ENCODE measurements around the gene KRTAP19-7. TPM values are rescaled to one million over a fixed set of nuclear protein-coding genes. Genes with fewer than 3 reads are reported as not detected.

KRTAP19-7 gene, protein sequence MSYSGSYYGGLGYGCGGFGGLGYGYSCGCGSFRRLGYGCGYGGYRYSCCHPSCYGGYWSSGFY
- not detected in 2 replicates for total RNA-seq

DNA sequence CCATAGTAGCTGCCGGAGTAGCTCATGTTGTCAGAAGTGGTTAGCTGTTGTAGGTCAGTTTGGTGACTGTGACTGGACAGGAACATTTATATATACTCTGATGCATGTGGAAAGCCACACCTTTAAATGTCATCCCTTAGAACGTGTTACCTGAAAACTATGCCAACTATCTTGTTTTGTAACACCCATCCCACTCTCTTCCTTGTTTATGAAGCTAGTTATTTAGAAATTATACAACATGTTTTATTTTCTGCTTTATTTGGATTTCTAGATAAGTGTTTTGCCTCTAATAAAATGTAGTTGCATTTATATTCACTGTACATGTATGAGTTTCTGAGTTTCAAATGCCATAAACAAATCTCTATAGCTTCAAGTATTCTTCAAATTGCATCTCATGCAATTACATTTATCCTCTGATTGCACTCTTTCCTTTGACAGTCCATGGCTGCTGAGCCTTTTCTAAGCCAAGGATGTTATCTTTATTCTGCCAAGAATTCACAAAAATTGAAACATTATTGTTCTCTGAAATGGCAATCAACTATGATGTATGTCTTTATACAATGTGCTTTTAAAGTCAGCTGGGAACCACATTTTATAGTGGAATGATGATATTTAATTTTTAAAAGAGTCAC lies at the start of gene KRTAP19-7:
KRTAP19-7 (minus strand) TSS at position 51 of the 632 bp plus-strand sequence; CDS start at position 26, 25 bp downstream.
- intact Hi-C loops (cut with micrococcal nuclease), result no loop called here
- Mint-ChIP-seq H3K9me3 (peaks cover 6% of the 10 kb centered on the region), H3K4me1 (no peaks in the 10 kb centered on the region), H3K27me3 (no peaks in the 10 kb centered on the region), H3K27ac (no peak within 1 kb of the TSS), H3K36me3 (ENCODE audit: low read depth) (no peaks in the 10 kb centered on the region), H3K4me3 (no peak within 1 kb of the TSS)
- DNase-seq (no peak), ATAC-seq (ENCODE audit: low read depth) (no peak)
- TF ChIP-seq, protein P1, sequence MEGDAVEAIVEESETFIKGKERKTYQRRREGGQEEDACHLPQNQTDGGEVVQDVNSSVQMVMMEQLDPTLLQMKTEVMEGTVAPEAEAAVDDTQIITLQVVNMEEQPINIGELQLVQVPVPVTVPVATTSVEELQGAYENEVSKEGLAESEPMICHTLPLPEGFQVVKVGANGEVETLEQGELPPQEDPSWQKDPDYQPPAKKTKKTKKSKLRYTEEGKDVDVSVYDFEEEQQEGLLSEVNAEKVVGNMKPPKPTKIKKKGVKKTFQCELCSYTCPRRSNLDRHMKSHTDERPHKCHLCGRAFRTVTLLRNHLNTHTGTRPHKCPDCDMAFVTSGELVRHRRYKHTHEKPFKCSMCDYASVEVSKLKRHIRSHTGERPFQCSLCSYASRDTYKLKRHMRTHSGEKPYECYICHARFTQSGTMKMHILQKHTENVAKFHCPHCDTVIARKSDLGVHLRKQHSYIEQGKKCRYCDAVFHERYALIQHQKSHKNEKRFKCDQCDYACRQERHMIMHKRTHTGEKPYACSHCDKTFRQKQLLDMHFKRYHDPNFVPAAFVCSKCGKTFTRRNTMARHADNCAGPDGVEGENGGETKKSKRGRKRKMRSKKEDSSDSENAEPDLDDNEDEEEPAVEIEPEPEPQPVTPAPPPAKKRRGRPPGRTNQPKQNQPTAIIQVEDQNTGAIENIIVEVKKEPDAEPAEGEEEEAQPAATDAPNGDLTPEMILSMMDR (IDR thresholded peaks at IDR 0.05), result no peak
- ChIA-PET POLR2A (no interaction called here), CTCF (no interaction called here)

DNA sequence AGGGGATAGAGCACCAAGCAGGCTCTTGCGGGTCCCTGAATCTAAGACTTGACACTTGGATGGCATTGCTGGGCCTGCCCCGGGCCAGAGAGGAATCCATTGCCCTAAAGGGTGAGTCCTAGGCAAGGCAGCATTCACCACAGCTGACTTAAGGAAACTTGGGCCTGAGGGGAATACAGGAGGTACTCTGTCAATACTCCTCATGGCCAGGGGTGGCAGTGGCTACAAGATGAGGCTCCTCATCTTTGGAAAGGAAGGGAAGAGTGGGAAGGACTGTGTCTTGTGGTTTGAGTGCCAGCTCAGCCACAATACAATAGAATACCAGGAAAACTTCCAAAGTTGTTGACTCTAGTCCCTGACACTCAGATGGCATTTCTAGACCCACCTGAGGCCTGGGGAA lies 44.9 kb upstream of the KRTAP19-7 start:
- Mint-ChIP-seq H3K4me3 (no peak overlapping the region), H3K9me3 (peaks cover 7% of the 10 kb centered on the region), H3K27ac (no peak overlapping the region), H3K27me3 (no peaks in the 10 kb centered on the region), H3K36me3 (ENCODE audit: low read depth) (no peaks in the 10 kb centered on the region), H3K4me1 (no peaks in the 10 kb centered on the region)
- ChIA-PET CTCF (no interaction called here), POLR2A (no interaction called here)
- DNase-seq (no peak), ATAC-seq (ENCODE audit: low read depth) (no peak)
- intact Hi-C loops (cut with micrococcal nuclease), result no loop called here
- TF ChIP-seq, protein P1 (IDR thresholded peaks at IDR 0.05), result no peak

DNA sequence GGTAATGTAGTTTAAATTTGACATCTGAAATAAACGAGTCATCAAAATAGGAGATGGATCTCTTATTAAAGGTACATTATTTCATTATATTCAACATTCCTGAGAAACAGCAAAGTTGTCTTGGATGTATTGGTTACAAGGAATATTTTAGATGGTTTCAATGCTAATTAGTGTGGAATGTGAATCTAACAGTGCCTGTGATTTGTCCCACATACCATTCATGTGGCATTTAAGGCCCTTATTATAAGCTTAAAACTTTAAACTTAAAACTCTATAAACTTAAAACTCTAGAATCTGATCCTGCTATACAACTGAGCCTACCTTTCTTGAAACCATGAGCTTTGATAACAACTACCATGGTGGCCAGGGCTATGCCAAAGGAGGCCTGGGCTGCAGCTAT lies 39.7 kb upstream of the KRTAP19-7 start, which contains the start of gene KRTAP22-1:
KRTAP22-1 (plus strand) TSS at position 301 of the 400 bp plus-strand sequence.
- TF ChIP-seq, protein P1 (IDR thresholded peaks at IDR 0.05), result no peak
- Mint-ChIP-seq H3K27ac (no peak within 1 kb of the TSS), H3K4me1 (no peaks in the 10 kb centered on the region), H3K27me3 (no peaks in the 10 kb centered on the region), H3K9me3 (no peaks in the 10 kb centered on the region), H3K36me3 (ENCODE audit: low read depth) (no peaks in the 10 kb centered on the region), H3K4me3 (no peak within 1 kb of the TSS)
- CTCF ChIA-PET, result no interaction called here
- DNase-seq (no peak), ATAC-seq (ENCODE audit: low read depth) (no peak)
- intact Hi-C loops (cut with micrococcal nuclease), result no loop called here
- POLR2A ChIA-PET, result no interaction called here

DNA sequence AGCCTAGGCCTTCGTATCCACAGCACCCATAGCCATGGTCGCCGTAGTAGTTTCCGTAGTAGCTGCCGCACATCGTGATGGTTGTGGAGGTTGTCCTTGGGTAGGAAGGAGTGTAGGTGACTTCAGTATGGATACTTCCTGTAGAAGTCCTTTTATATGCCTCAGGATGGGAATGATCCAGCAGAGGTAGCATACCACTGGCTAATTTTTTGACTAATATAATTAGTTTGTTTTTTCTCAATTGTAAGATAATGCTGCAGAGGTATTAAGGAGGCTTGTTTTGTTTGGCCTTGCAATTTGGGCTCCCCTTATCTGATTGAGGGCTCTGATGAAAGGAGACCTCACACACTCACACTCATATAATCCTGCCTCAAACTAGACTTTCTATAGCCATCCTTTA lies 37.7 kb upstream of the KRTAP19-7 start, which contains the start of gene KRTAP6-2:
KRTAP6-2 (minus strand) TSS at position 101 of the 400 bp plus-strand sequence; CDS start at position 73, 28 bp downstream.
- H3K27ac Mint-ChIP-seq, result no peak within 1 kb of the TSS
- no peaks in the 10 kb centered on the region for H3K36me3 Mint-ChIP-seq (ENCODE audit: low read depth)
- intact Hi-C loops (cut with micrococcal nuclease), result no loop called here
- H3K9me3 Mint-ChIP-seq, result no peaks in the 10 kb centered on the region
- no peak for ATAC-seq (ENCODE audit: low read depth)
- no peak for DNase-seq
- H3K4me1 Mint-ChIP-seq, result no peaks in the 10 kb centered on the region
- no peak within 1 kb of the TSS for H3K4me3 Mint-ChIP-seq
- no peaks in the 10 kb centered on the region for H3K27me3 Mint-ChIP-seq
- ChIA-PET POLR2A (no interaction called here), CTCF (no interaction called here)
- TF ChIP-seq, protein P1 (IDR thresholded peaks at IDR 0.05), result no peak

DNA sequence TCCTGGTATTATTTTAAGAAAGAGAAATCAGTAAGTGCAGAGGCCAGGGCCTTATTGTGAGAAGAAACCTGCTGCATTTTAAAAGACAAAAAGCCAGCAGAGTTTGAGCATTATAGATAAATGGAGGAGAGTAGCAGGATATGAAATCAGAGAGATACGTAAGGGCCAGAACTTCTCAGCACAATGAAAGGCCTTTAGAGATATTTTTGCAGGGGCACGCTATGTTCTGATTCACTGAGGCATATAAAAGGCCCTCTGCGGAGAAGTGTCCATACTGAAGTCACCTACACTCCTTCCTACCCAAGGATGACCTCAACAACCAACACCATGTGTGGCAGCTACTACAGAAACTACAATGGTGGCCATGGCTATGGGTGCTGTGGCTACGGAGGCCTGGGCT lies 31.0 kb upstream of the KRTAP19-7 start, which contains the start of gene KRTAP6-3:
KRTAP6-3 (plus strand) TSS at position 301 of the 400 bp plus-strand sequence; CDS start at position 307, 6 bp downstream.
- ATAC-seq (ENCODE audit: low read depth), result no peak
- Mint-ChIP-seq H3K9me3 (peaks cover 3% of the 10 kb centered on the region), H3K4me1 (no peaks in the 10 kb centered on the region), H3K27me3 (no peaks in the 10 kb centered on the region), H3K27ac (no peak within 1 kb of the TSS), H3K36me3 (ENCODE audit: low read depth) (no peaks in the 10 kb centered on the region), H3K4me3 (no peak within 1 kb of the TSS)
- POLR2A ChIA-PET, result no interaction called here
- intact Hi-C loops (cut with micrococcal nuclease), result no loop called here
- TF ChIP-seq, protein P1 (IDR thresholded peaks at IDR 0.05), result no peak
- CTCF ChIA-PET, result no interaction called here
- DNase-seq, result no peak
